HCT116 (cell line): ENCODE data around the gene TPM3. TPM values are rescaled to one million over a fixed set of nuclear protein-coding genes. Genes with fewer than 3 reads are reported as not detected.

Experiments
- ATAC-seq: fragments of 200-7000 bp; cut with Tn5 transposase; 2 replicates; pipeline ENCODE4 v1.9.1; 2020; ENCODE audit warnings: mild to moderate bottlenecking, moderate library complexity
- BruUV-seq: library from RNA; stranded (reverse); fragments of 400-500 nt; replicated peaks from 2 replicates; lab custom pipeline; 2021; lab: Mats Ljungman, UMichigan
- CTCF ChIA-PET: fragments of 300-600 bp; sonication (Branson Sonifier 250); formaldehyde crosslinking; loops from one replicate; lab custom pipeline; 2021; ENCODE audit warnings: antibody characterized with exemption; lab: Charles Lee
- POLR2A ChIA-PET: fragments of 300-600, 350-600 bp; sonication (Branson Sonifier 250); formaldehyde crosslinking; loops from one replicate; lab custom pipeline; 2021; ENCODE audit warnings: antibody characterized with exemption; lab: Charles Lee
- RAD21 ChIA-PET, 2 experiments: fragments of 300-600 bp; sonication (Branson Sonifier 250); formaldehyde crosslinking; loops; one replicate each; lab custom pipeline; 2023; ENCODE audit warnings: low total read pairs in 2 of 2; ENCODE audit not compliant: uncharacterized antibody in 2 of 2, unreplicated experiment in 2 of 2, low non-redundant PET in 1 of 2; lab: Charles Lee
- DNase-seq: peaks from one replicate; pipeline ENCODE4 v3.0.0-alpha.2; 2010; ENCODE audit warnings: low read depth, low spot score
- H2AFZ ChIP-seq: fragments of 200-600 bp; shearing (Covaris generic), sonication (generic); 2 replicates; pipeline ENCODE4 v1.6.1; 2017; ENCODE audit warnings: low read depth, mixed run types, mixed read lengths, antibody characterized with exemption, low read length; ENCODE audit not compliant: poor library complexity, severe bottlenecking
- H3K27ac ChIP-seq: 2 replicates; pipeline ENCODE4 v1.5.1; 2012; ENCODE audit warnings: low read depth, low read length
- H3K27me3 ChIP-seq: fragments of 200-600 bp; sonication (generic); 2 replicates; pipeline ENCODE4 v1.6.1; 2016; ENCODE audit warnings: mixed run types, low read length, mixed read lengths; ENCODE audit not compliant: insufficient read depth
- H3K36me3 ChIP-seq, 2 experiments: fragments of 200-500 bp in 1 of 2; fragments of 200-600 bp in 1 of 2; sonication (Bioruptor generic) in 1 of 2; sonication (generic) in 1 of 2; 2 replicates each; pipeline versions ENCODE4 v1.5.1 to v1.6.1; 2014 to 2016; ENCODE audit warnings: low read length in 2 of 2, inconsistent platforms in 1 of 2, mixed read lengths in 1 of 2, mixed run types in 1 of 2; ENCODE audit not compliant: insufficient read depth in 2 of 2, control insufficient read depth in 1 of 2
- H3K4me1 ChIP-seq, 2 experiments: fragments of 200-600 bp in 1 of 2; sonication (generic) in 1 of 2; 2 replicates each; pipeline versions ENCODE4 v1.5.1 to v1.6.1; 2012 to 2017; ENCODE audit warnings: low read length in 2 of 2, inconsistent platforms in 1 of 2, mild to moderate bottlenecking in 1 of 2, mixed read lengths in 1 of 2, mixed run types in 1 of 2, moderate library complexity in 1 of 2; ENCODE audit not compliant: insufficient read depth in 2 of 2, control insufficient read depth in 1 of 2
- H3K4me2 ChIP-seq: fragments of 200-600 bp; sonication (generic); 2 replicates; pipeline ENCODE4 v1.6.1; 2017; ENCODE audit warnings: mixed run types, low read length, mixed read lengths
- H3K4me3 ChIP-seq, 2 experiments: fragments of 200-600 bp in 1 of 2; sonication (generic) in 1 of 2; replicated peaks in 1 of 2; 2 replicates each; pipeline ENCODE4 v1.5.1; 2011 to 2016; ENCODE audit warnings: low read length in 2 of 2, control low read depth in 1 of 2, low read depth in 1 of 2, mild to moderate bottlenecking in 1 of 2, mixed read lengths in 1 of 2, mixed run types in 1 of 2
- H3K79me2 ChIP-seq: fragments of 200-600 bp; sonication (generic); 2 replicates; pipeline ENCODE4 v1.6.1; 2017; ENCODE audit warnings: mild to moderate bottlenecking, mixed run types, low read length, moderate library complexity, mixed read lengths; ENCODE audit not compliant: insufficient read depth
- H3K9ac ChIP-seq: fragments of 200-600 bp; sonication (generic); 2 replicates; pipeline ENCODE4 v1.6.1; 2016; ENCODE audit warnings: low read length, mixed read lengths
- H3K9me2 ChIP-seq: fragments of 200-600 bp; sonication (generic), shearing (Covaris generic); 2 replicates; pipeline ENCODE4 v1.6.1; 2017; ENCODE audit warnings: mixed run types, mild to moderate bottlenecking, moderate library complexity; ENCODE audit not compliant: insufficient read depth
- H3K9me3 ChIP-seq, 2 experiments: fragments of 200-500 bp in 1 of 2; fragments of 200-600 bp in 1 of 2; sonication (Bioruptor generic) in 1 of 2; sonication (generic) in 1 of 2; 2 replicates each; pipeline ENCODE4 v1.6.1; 2014 to 2017; ENCODE audit warnings: low read length in 2 of 2, mixed read lengths in 2 of 2, inconsistent platforms in 1 of 2, low read depth in 1 of 2, mild to moderate bottlenecking in 1 of 2, mixed run types in 1 of 2, moderate library complexity in 1 of 2; ENCODE audit not compliant: control insufficient read depth in 1 of 2, insufficient read depth in 1 of 2
- H4K20me1 ChIP-seq: fragments of 200-600 bp; sonication (generic), shearing (Covaris generic); 2 replicates; pipeline ENCODE4 v1.6.1; 2017; ENCODE audit warnings: mixed run types, mild to moderate bottlenecking, moderate library complexity; ENCODE audit not compliant: insufficient read depth
- ATF3 ChIP-seq: IDR thresholded peaks from 2 replicates; pipeline ENCODE4 v1.6.1; 2012
- CEBPB ChIP-seq: IDR thresholded peaks from 2 replicates; pipeline ENCODE4 v1.6.1; 2012; ENCODE audit warnings: low read depth
- CTCF ChIP-seq, 3 experiments: fragments of 200-600 bp in 1 of 3; sonication (generic) in 1 of 3; IDR thresholded peaks in 2 of 3; conservative IDR thresholded peaks in 1 of 3; 2 replicates each; pipeline ENCODE4 v1.5.1; 2012 to 2017; ENCODE audit warnings: low read depth in 2 of 3, low read length in 2 of 3, antibody characterized with exemption in 1 of 3, borderline replicate concordance in 1 of 3, control low read depth in 1 of 3, mild to moderate bottlenecking in 1 of 3, mixed read lengths in 1 of 3, mixed run types in 1 of 3, moderate library complexity in 1 of 3; ENCODE audit not compliant: insufficient read depth in 1 of 3
- ELF1 ChIP-seq: IDR thresholded peaks from 2 replicates; pipeline ENCODE4 v1.6.1; 2012; ENCODE audit warnings: low read depth, borderline replicate concordance
- EZH2phosphoT487 ChIP-seq: fragments of 200-600 bp; IDR thresholded peaks from 2 replicates; pipeline ENCODE4 v1.6.1; 2018; ENCODE audit warnings: antibody characterized with exemption, borderline replicate concordance
- FOSL1 ChIP-seq: IDR thresholded peaks from 2 replicates; pipeline ENCODE4 v1.6.1; 2012; ENCODE audit warnings: low read depth
- JUND ChIP-seq: IDR thresholded peaks from 2 replicates; pipeline ENCODE4 v1.6.1; 2012
- RAD21 ChIP-seq: IDR thresholded peaks from 2 replicates; pipeline ENCODE4 v1.6.1; 2012; ENCODE audit warnings: low read depth, mild to moderate bottlenecking
- REST ChIP-seq: IDR thresholded peaks from 2 replicates; pipeline ENCODE4 v1.6.1; 2012; ENCODE audit warnings: low read depth
- SRF ChIP-seq: IDR thresholded peaks from 2 replicates; pipeline ENCODE4 v1.6.1; 2012; ENCODE audit warnings: low read depth
- TCF7L2 ChIP-seq: IDR thresholded peaks from 2 replicates; pipeline ENCODE4 v1.7.0; 2011; ENCODE audit warnings: borderline replicate concordance, inconsistent platforms; ENCODE audit not compliant: insufficient read depth, insufficient read length; ENCODE audit errors: extremely low read depth
- YY1 ChIP-seq: IDR thresholded peaks from 2 replicates; pipeline ENCODE4 v1.6.1; 2011; ENCODE audit warnings: low read length, low read depth, moderate library complexity, mild to moderate bottlenecking; ENCODE audit not compliant: insufficient replicate concordance; ENCODE audit errors: extremely low read depth
- ZBTB33 ChIP-seq: IDR thresholded peaks from 2 replicates; pipeline ENCODE4 v1.6.1; 2011; ENCODE audit warnings: mild to moderate bottlenecking, low read length, moderate library complexity; ENCODE audit not compliant: insufficient replicate concordance; ENCODE audit errors: extremely low read depth
- ZFX ChIP-seq: fragments of 450-650 bp; IDR thresholded peaks from 2 replicates; pipeline ENCODE4 v1.6.1; 2017
- ZNF274 ChIP-seq: fragments of 200-500 bp; sonication (Bioruptor generic); IDR thresholded peaks from 2 replicates; pipeline ENCODE4 v1.6.1; 2014; ENCODE audit warnings: mild to moderate bottlenecking, low read depth, low read length, inconsistent platforms
- intact Hi-C: fragments of 100-400 bp; cut with micrococcal nuclease; formaldehyde crosslinking; loops from 2 replicates; pipeline ENCODE4 v1.10.0; 2022
- total RNA-seq: library from RNA; stranded (reverse); gene quantifications from one replicate; pipeline ENCODE4 v1.2.1, GENCODE V29; 2021; ENCODE audit not compliant: unreplicated experiment

TPM3 gene
- total RNA-seq, 1 experiment from 2014 or later = 457 TPM

- ATAC-seq (no peak), DNase-seq (no peak)
- no peak overlapping the region for H3K9ac ChIP-seq
- H3K9me2 ChIP-seq = no peaks in the 10 kb centered on the region
- H3K9me3 ChIP-seq = no peaks in the 10 kb centered on the region
- peaks cover 21 to 32% of the 10 kb centered on the region in 2 experiments for H3K36me3 ChIP-seq
- no peaks in the 10 kb centered on the region for H3K27me3 ChIP-seq
- H3K27ac ChIP-seq = no peak overlapping the region
- peaks cover 13% of the 10 kb centered on the region; the same call in 1 of the 2 replicates for H4K20me1 ChIP-seq
- peaks cover 94% of the 10 kb centered on the region for H3K79me2 ChIP-seq
- H3K4me3 ChIP-seq = no peak overlapping the region
- ChIA-PET RAD21 (no interaction called here), POLR2A (no interaction called here), CTCF (no interaction called here)
- no peak for TF ChIP-seq TCF7L2
- TF ChIP-seq REST = no peak
- TF ChIP-seq JUND = no peak
- TF ChIP-seq ATF3 = no peak
- no peak for TF ChIP-seq ZBTB33
- TF ChIP-seq ZFX = no peak
- TF ChIP-seq ZNF274 = no peak
- TF ChIP-seq EZH2phosphoT487 = no peak
- no peak for TF ChIP-seq YY1
- TF ChIP-seq RAD21 = no peak
- TF ChIP-seq CEBPB = no peak
- no peak for TF ChIP-seq CTCF (IDR thresholded peaks at IDR 0.05 in 2 of 3, conservative IDR thresholded peaks at IDR 0.05 in 1 of 3; ENCODE audit: borderline replicate concordance in 1 of 3, insufficient read depth in 1 of 3, low read depth in 2 of 3, low read length in 2 of 3)
- TF ChIP-seq FOSL1 = no peak
- TF ChIP-seq SRF = no peak
- no peak for TF ChIP-seq ELF1
- no peak overlapping the region for H3K4me2 ChIP-seq
- H3K4me1 ChIP-seq = peaks cover 4 to 9% of the 10 kb centered on the region in 2 experiments; a peak in 2 of 4 replicates
- intact Hi-C loops = loop anchor here (5.0 kb wide), 1 partner anchor 37 kb away; no protein-coding TSS in a partner anchor
- no TSS peak for BruUV-seq
- H2AFZ ChIP-seq = no peak overlapping the region
These were observed 33.5 kb upstream of the TPM3 start for GRCh38 chr1:154225370-154225769.
